HCT116 (cell line): Measurements from ENCODE around the gene RBPJ. TPM values are rescaled to one million over a fixed set of nuclear protein-coding genes. Genes with fewer than 3 reads are reported as not detected.

Experiments used
- ATAC-seq: fragments of 200-7000 bp; cut with Tn5 transposase; 2 replicates; pipeline ENCODE4 v1.9.1; 2020; ENCODE audit warnings: mild to moderate bottlenecking, moderate library complexity
- BruUV-seq: library from RNA; stranded (reverse); fragments of 400-500 nt; replicated peaks from 2 replicates; lab custom pipeline; 2021; lab: Mats Ljungman, UMichigan
- CTCF ChIA-PET: fragments of 300-600 bp; sonication (Branson Sonifier 250); formaldehyde crosslinking; loops from one replicate; lab custom pipeline; 2021; ENCODE audit warnings: antibody characterized with exemption; lab: Charles Lee
- POLR2A ChIA-PET: fragments of 300-600, 350-600 bp; sonication (Branson Sonifier 250); formaldehyde crosslinking; loops from one replicate; lab custom pipeline; 2021; ENCODE audit warnings: antibody characterized with exemption; lab: Charles Lee
- RAD21 ChIA-PET, 2 experiments: fragments of 300-600 bp; sonication (Branson Sonifier 250); formaldehyde crosslinking; loops; one replicate each; lab custom pipeline; 2023; ENCODE audit warnings: low total read pairs in 2 of 2; ENCODE audit not compliant: uncharacterized antibody in 2 of 2, unreplicated experiment in 2 of 2, low non-redundant PET in 1 of 2; lab: Charles Lee
- DNase-seq: peaks from one replicate; pipeline ENCODE4 v3.0.0-alpha.2; 2010; ENCODE audit warnings: low read depth, low spot score
- H2AFZ ChIP-seq: fragments of 200-600 bp; shearing (Covaris generic), sonication (generic); 2 replicates; pipeline ENCODE4 v1.6.1; 2017; ENCODE audit warnings: low read depth, mixed run types, mixed read lengths, antibody characterized with exemption, low read length; ENCODE audit not compliant: poor library complexity, severe bottlenecking
- H3K27ac ChIP-seq: 2 replicates; pipeline ENCODE4 v1.5.1; 2012; ENCODE audit warnings: low read depth, low read length
- H3K27me3 ChIP-seq: fragments of 200-600 bp; sonication (generic); 2 replicates; pipeline ENCODE4 v1.6.1; 2016; ENCODE audit warnings: mixed run types, low read length, mixed read lengths; ENCODE audit not compliant: insufficient read depth
- H3K36me3 ChIP-seq, 2 experiments: fragments of 200-500 bp in 1 of 2; fragments of 200-600 bp in 1 of 2; sonication (Bioruptor generic) in 1 of 2; sonication (generic) in 1 of 2; 2 replicates each; pipeline versions ENCODE4 v1.5.1 to v1.6.1; 2014 to 2016; ENCODE audit warnings: low read length in 2 of 2, inconsistent platforms in 1 of 2, mixed read lengths in 1 of 2, mixed run types in 1 of 2; ENCODE audit not compliant: insufficient read depth in 2 of 2, control insufficient read depth in 1 of 2
- H3K4me1 ChIP-seq, 2 experiments: fragments of 200-600 bp in 1 of 2; sonication (generic) in 1 of 2; 2 replicates each; pipeline versions ENCODE4 v1.5.1 to v1.6.1; 2012 to 2017; ENCODE audit warnings: low read length in 2 of 2, inconsistent platforms in 1 of 2, mild to moderate bottlenecking in 1 of 2, mixed read lengths in 1 of 2, mixed run types in 1 of 2, moderate library complexity in 1 of 2; ENCODE audit not compliant: insufficient read depth in 2 of 2, control insufficient read depth in 1 of 2
- H3K4me2 ChIP-seq: fragments of 200-600 bp; sonication (generic); 2 replicates; pipeline ENCODE4 v1.6.1; 2017; ENCODE audit warnings: mixed run types, low read length, mixed read lengths
- H3K4me3 ChIP-seq, 2 experiments: fragments of 200-600 bp in 1 of 2; sonication (generic) in 1 of 2; replicated peaks in 1 of 2; 2 replicates each; pipeline ENCODE4 v1.5.1; 2011 to 2016; ENCODE audit warnings: low read length in 2 of 2, control low read depth in 1 of 2, low read depth in 1 of 2, mild to moderate bottlenecking in 1 of 2, mixed read lengths in 1 of 2, mixed run types in 1 of 2
- H3K79me2 ChIP-seq: fragments of 200-600 bp; sonication (generic); 2 replicates; pipeline ENCODE4 v1.6.1; 2017; ENCODE audit warnings: mild to moderate bottlenecking, mixed run types, low read length, moderate library complexity, mixed read lengths; ENCODE audit not compliant: insufficient read depth
- H3K9ac ChIP-seq: fragments of 200-600 bp; sonication (generic); 2 replicates; pipeline ENCODE4 v1.6.1; 2016; ENCODE audit warnings: low read length, mixed read lengths
- H3K9me2 ChIP-seq: fragments of 200-600 bp; sonication (generic), shearing (Covaris generic); 2 replicates; pipeline ENCODE4 v1.6.1; 2017; ENCODE audit warnings: mixed run types, mild to moderate bottlenecking, moderate library complexity; ENCODE audit not compliant: insufficient read depth
- H3K9me3 ChIP-seq, 2 experiments: fragments of 200-500 bp in 1 of 2; fragments of 200-600 bp in 1 of 2; sonication (Bioruptor generic) in 1 of 2; sonication (generic) in 1 of 2; 2 replicates each; pipeline ENCODE4 v1.6.1; 2014 to 2017; ENCODE audit warnings: low read length in 2 of 2, mixed read lengths in 2 of 2, inconsistent platforms in 1 of 2, low read depth in 1 of 2, mild to moderate bottlenecking in 1 of 2, mixed run types in 1 of 2, moderate library complexity in 1 of 2; ENCODE audit not compliant: control insufficient read depth in 1 of 2, insufficient read depth in 1 of 2
- H4K20me1 ChIP-seq: fragments of 200-600 bp; sonication (generic), shearing (Covaris generic); 2 replicates; pipeline ENCODE4 v1.6.1; 2017; ENCODE audit warnings: mixed run types, mild to moderate bottlenecking, moderate library complexity; ENCODE audit not compliant: insufficient read depth
- EGR1 ChIP-seq: IDR thresholded peaks from 2 replicates; pipeline ENCODE4 v1.6.1; 2012; ENCODE audit warnings: low read depth
- EZH2 ChIP-seq: fragments of 200-600 bp; sonication (generic); IDR thresholded peaks from 2 replicates; pipeline ENCODE4 v1.6.1; 2017; ENCODE audit warnings: antibody characterized with exemption, mixed run types
- EZH2phosphoT487 ChIP-seq: fragments of 200-600 bp; IDR thresholded peaks from 2 replicates; pipeline ENCODE4 v1.6.1; 2018; ENCODE audit warnings: antibody characterized with exemption, borderline replicate concordance
- JUND ChIP-seq: IDR thresholded peaks from 2 replicates; pipeline ENCODE4 v1.6.1; 2012
- POLR2AphosphoS5 ChIP-seq: IDR thresholded peaks from 2 replicates; pipeline ENCODE4 v1.6.1; 2011; ENCODE audit warnings: mild to moderate bottlenecking, low read depth, low read length, moderate library complexity
- SRF ChIP-seq: IDR thresholded peaks from 2 replicates; pipeline ENCODE4 v1.6.1; 2012; ENCODE audit warnings: low read depth
- YY1 ChIP-seq: IDR thresholded peaks from 2 replicates; pipeline ENCODE4 v1.6.1; 2011; ENCODE audit warnings: low read length, low read depth, moderate library complexity, mild to moderate bottlenecking; ENCODE audit not compliant: insufficient replicate concordance; ENCODE audit errors: extremely low read depth
- intact Hi-C: fragments of 100-400 bp; cut with micrococcal nuclease; formaldehyde crosslinking; loops from 2 replicates; pipeline ENCODE4 v1.10.0; 2022
- total RNA-seq: library from RNA; stranded (reverse); gene quantifications from one replicate; pipeline ENCODE4 v1.2.1, GENCODE V29; 2021; ENCODE audit not compliant: unreplicated experiment
- TF ChIP-seq, protein P1 (sequence below): IDR thresholded peaks from 2 replicates; pipeline ENCODE4 v1.6.1; 2012
- TF ChIP-seq, protein P2 (sequence below): IDR thresholded peaks from 2 replicates; pipeline ENCODE4 v1.6.1; 2011; ENCODE audit warnings: mild to moderate bottlenecking, low read length, moderate library complexity; ENCODE audit not compliant: insufficient replicate concordance; ENCODE audit errors: extremely low read depth

RBPJ gene
- total RNA-seq, 1 experiment from 2014 or later = 72.7 TPM

DNA sequence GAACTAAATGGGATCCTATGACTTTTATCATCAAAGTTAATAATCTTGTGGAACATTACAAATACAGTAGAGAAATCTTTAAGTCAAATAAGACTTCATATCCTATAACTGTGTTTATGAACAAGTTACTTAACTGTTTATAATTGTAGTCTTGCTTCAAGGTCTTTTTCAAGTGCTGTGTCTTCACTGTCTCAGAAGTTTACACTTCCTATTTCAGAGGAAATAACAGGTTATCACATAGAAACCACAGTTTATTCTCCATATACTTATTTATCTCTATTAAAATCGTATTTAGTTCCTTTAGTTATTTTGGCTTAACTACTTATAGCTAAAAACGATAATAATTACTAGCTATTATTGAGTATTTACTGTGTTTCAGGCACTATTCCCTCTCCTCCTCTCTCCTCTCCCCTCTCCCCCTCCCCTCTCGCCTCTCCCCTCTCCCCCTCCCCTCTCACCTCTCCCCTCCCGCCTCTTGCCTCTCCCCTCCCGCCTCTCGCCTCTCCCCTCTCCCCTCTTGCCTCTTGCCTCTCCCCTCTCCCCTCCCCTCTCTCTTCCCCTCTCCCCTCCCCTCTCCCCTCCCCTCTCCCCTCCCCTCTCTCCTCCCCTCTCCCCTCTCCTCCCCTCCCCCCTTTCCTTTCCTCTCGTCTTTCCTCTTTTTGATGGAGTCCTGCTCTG is 63.7 kb downstream of the RBPJ start:
- no peak for DNase-seq
- TF ChIP-seq, protein P1, sequence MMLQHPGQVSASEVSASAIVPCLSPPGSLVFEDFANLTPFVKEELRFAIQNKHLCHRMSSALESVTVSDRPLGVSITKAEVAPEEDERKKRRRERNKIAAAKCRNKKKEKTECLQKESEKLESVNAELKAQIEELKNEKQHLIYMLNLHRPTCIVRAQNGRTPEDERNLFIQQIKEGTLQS = no peak
- TF ChIP-seq EGR1 = no peak
- ChIA-PET POLR2A (no interaction called here), RAD21 (no interaction called here), CTCF (no interaction called here)
- no peaks in the 10 kb centered on the region for H3K27me3 ChIP-seq
- peaks cover 60% of the 10 kb centered on the region for H3K79me2 ChIP-seq
- no peak for ATAC-seq
- no peak overlapping the region for H3K9ac ChIP-seq
- no peaks in the 10 kb centered on the region for H3K9me2 ChIP-seq
- no peak overlapping the region for H3K27ac ChIP-seq
- H2AFZ ChIP-seq = no peak overlapping the region
- peaks cover 0 to 19% of the 10 kb centered on the region in 2 experiments; a peak in 2 of 4 replicates for H3K4me1 ChIP-seq
- H4K20me1 ChIP-seq = no peaks in the 10 kb centered on the region
- H3K9me3 ChIP-seq = no peaks in the 10 kb centered on the region
- intact Hi-C loops = no loop called here
- BruUV-seq = no TSS peak
- no peaks in the 10 kb centered on the region for H3K36me3 ChIP-seq
- no peak overlapping the region for H3K4me3 ChIP-seq
- H3K4me2 ChIP-seq = no peak overlapping the region

DNA sequence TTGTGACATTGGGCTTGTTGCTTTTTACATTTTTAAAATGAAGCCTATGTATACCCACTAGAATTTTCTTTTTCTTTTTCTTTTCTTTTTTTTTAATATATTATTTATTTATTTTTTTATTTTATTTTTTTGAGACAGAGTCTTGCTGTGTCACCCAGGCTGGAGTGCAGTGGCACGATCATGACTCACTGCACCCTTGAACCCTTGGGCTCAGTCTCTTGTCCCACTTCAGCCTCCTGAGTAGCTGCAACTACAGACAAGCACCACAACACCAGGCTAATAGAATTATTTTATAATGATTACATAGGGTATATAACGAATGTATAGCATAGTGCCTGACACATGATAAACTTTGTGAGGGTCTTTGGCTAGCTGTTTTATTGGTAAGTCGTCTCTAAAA is 64.9 kb downstream of the RBPJ start:
- Histone ChIP-seq H3K9me3 (no peaks in the 10 kb centered on the region), H2AFZ (no peak overlapping the region), H3K27me3 (no peaks in the 10 kb centered on the region), H3K36me3 (0 out of 4 replicates have a peak, but pooled peaks cover 0 to 8% of the 10 kb centered on the region in 2 experiments), H3K4me3 (no peak overlapping the region), H3K9me2 (no peaks in the 10 kb centered on the region), H3K4me2 (no peak overlapping the region), H3K27ac (no peak overlapping the region), H3K79me2 (peaks cover 50% of the 10 kb centered on the region), H3K4me1 (peaks cover 0 to 19% of the 10 kb centered on the region in 2 experiments; a peak in 2 of 4 replicates), H4K20me1 (no peaks in the 10 kb centered on the region), H3K9ac (no peak overlapping the region)
- no peak for ATAC-seq
- no TSS peak for BruUV-seq
- ChIA-PET RAD21 (no interaction called here), POLR2A (no interaction called here), CTCF (no interaction called here)
- no peak for TF ChIP-seq YY1
- no peak for TF ChIP-seq JUND
- TF ChIP-seq, protein P2, sequence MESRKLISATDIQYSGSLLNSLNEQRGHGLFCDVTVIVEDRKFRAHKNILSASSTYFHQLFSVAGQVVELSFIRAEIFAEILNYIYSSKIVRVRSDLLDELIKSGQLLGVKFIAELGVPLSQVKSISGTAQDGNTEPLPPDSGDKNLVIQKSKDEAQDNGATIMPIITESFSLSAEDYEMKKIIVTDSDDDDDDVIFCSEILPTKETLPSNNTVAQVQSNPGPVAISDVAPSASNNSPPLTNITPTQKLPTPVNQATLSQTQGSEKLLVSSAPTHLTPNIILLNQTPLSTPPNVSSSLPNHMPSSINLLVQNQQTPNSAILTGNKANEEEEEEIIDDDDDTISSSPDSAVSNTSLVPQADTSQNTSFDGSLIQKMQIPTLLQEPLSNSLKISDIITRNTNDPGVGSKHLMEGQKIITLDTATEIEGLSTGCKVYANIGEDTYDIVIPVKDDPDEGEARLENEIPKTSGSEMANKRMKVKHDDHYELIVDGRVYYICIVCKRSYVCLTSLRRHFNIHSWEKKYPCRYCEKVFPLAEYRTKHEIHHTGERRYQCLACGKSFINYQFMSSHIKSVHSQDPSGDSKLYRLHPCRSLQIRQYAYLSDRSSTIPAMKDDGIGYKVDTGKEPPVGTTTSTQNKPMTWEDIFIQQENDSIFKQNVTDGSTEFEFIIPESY = no peak
- no peak for TF ChIP-seq EZH2
- no peak for TF ChIP-seq POLR2AphosphoS5
- no peak for TF ChIP-seq SRF
- no peak for TF ChIP-seq EZH2phosphoT487
- intact Hi-C loops = no loop called here
- no peak for DNase-seq
